Measurements from ENCODE around the gene NLGN4X. TPM values are rescaled to one million over a fixed set of nuclear protein-coding genes. Genes with fewer than 3 reads are reported as not detected.

NLGN4X gene
- total RNA-seq, 1 experiment from 2014 or later, result 44.3 TPM

DNA sequence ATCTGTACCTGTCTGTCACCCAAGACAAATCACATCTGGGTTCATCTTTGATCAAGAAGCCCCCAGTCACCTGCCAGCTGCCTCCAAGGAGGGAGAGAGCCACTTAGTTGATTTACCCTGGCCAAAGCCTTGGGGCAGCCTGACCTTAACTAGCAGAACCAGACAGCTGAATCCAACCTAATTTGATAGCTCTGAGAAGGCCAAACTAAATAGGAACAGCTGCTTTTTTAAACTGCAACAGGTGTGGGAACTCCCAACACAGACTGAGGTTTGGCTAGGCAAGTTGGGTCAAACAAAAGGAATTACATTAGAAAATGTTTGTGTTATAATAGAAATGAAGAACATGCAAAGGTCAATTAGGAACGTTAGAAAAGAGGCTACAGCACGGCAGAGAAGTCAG lies 375.7 kb downstream of the NLGN4X start:
- no peaks in the 10 kb centered on the region for H3K9me3 ChIP-seq (ENCODE audit: low read depth, low read length, poor library complexity, severe bottlenecking)
- no TSS peak for BruUV-seq (replicated peaks)
- H3K27me3 ChIP-seq (replicated peaks; ENCODE audit: insufficient read depth, low read depth, low read length, poor library complexity), result no peaks in the 10 kb centered on the region
- peaks cover 17% of the 10 kb centered on the region for H3K4me1 ChIP-seq (ENCODE audit: insufficient read depth, low read length, poor library complexity, severe bottlenecking)
- no peaks in the 10 kb centered on the region for H3K36me3 ChIP-seq (ENCODE audit: insufficient read depth, low read length, poor library complexity, severe bottlenecking)
- intact Hi-C loops (cut with micrococcal nuclease; ENCODE audit: unreplicated experiment), result no loop called here
- DNase-seq (ENCODE audit: low spot score), result no peak
- CTCF ChIA-PET, result no interaction called here
- no peak for TF ChIP-seq EZH2 (IDR thresholded peaks at IDR 0.05; ENCODE audit: borderline replicate concordance, low read depth, low read length, poor library complexity, severe bottlenecking)
- TF ChIP-seq, protein P1, sequence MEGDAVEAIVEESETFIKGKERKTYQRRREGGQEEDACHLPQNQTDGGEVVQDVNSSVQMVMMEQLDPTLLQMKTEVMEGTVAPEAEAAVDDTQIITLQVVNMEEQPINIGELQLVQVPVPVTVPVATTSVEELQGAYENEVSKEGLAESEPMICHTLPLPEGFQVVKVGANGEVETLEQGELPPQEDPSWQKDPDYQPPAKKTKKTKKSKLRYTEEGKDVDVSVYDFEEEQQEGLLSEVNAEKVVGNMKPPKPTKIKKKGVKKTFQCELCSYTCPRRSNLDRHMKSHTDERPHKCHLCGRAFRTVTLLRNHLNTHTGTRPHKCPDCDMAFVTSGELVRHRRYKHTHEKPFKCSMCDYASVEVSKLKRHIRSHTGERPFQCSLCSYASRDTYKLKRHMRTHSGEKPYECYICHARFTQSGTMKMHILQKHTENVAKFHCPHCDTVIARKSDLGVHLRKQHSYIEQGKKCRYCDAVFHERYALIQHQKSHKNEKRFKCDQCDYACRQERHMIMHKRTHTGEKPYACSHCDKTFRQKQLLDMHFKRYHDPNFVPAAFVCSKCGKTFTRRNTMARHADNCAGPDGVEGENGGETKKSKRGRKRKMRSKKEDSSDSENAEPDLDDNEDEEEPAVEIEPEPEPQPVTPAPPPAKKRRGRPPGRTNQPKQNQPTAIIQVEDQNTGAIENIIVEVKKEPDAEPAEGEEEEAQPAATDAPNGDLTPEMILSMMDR (conservative IDR thresholded peaks at IDR 0.05; ENCODE audit: low read depth, low read length), result no peak
- POLR2A ChIA-PET (ENCODE audit: low non-redundant PET), result no interaction called here
- no peak overlapping the region for H3K4me3 ChIP-seq (ENCODE audit: low read depth, low read length, poor library complexity, severe bottlenecking)
- H3K27ac ChIP-seq (ENCODE audit: low read depth, low read length, poor library complexity, severe bottlenecking), result no peak overlapping the region

DNA sequence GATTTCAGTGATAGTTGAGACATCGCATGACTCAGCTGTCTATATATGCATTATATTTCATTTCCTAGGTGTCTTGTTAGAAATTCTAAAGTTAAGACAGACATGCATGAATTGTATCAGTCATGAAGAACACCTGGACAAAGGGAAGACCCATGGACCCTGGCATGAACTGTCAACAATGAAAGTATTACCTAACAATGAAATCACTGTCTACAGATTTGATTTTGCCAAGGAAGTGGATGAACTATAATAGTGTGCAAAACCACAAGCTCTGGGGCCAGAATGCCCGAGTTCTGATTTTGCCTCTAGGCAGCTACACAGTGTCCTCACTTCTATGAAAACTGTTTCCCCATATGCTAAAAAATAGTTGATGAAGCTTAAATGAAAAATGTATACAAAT lies 386.1 kb downstream of the NLGN4X start:
- no peak for DNase-seq (ENCODE audit: low spot score)
- BruUV-seq (replicated peaks), result no TSS peak
- no peak for TF ChIP-seq EZH2 (IDR thresholded peaks at IDR 0.05; ENCODE audit: borderline replicate concordance, low read depth, low read length, poor library complexity, severe bottlenecking)
- TF ChIP-seq, protein P1 (conservative IDR thresholded peaks at IDR 0.05; ENCODE audit: low read depth, low read length), result no peak
- Histone ChIP-seq H3K9me3 (ENCODE audit: low read depth, low read length, poor library complexity, severe bottlenecking) (no peaks in the 10 kb centered on the region), H3K4me3 (ENCODE audit: low read depth, low read length, poor library complexity, severe bottlenecking) (no peak overlapping the region), H3K27ac (ENCODE audit: low read depth, low read length, poor library complexity, severe bottlenecking) (no peak overlapping the region), H3K4me1 (ENCODE audit: insufficient read depth, low read length, poor library complexity, severe bottlenecking) (no peaks in the 10 kb centered on the region), H3K36me3 (ENCODE audit: insufficient read depth, low read length, poor library complexity, severe bottlenecking) (no peaks in the 10 kb centered on the region), H3K27me3 (replicated peaks; ENCODE audit: insufficient read depth, low read depth, low read length, poor library complexity) (no peaks in the 10 kb centered on the region)
- intact Hi-C loops (cut with micrococcal nuclease; ENCODE audit: unreplicated experiment), result no loop called here
- CTCF ChIA-PET, result no interaction called here
- POLR2A ChIA-PET (ENCODE audit: low non-redundant PET), result no interaction called here
